ENCODE measurements around the gene OTUB1.
A peak's percentile ranks its signal among the peaks of the same experiment; 100 is the strongest.
"Not testable (repeated sequence)": the region's sequence is repeated elsewhere in the genome, so short reads cannot be mapped to it uniquely, and the experiment has no call there.

OTUB1 gene

GRCh38 chr11:63986156-63986931 lies at the start of gene OTUB1:
TSS of gene OTUB1 (plus strand) at chr11:63986438. CDS start at chr11:63986457, 19 bp downstream.
- peak; percentile 92 for DNase-seq

GRCh38 chr11:63937713-63938478 lies 48.3 kb upstream of the OTUB1 start:
- DNase-seq, result no peak

GRCh38 chr11:63938479-63939396 lies 47.5 kb upstream of the OTUB1 start, which contains the start of gene NAA40:
TSS of gene NAA40 (plus strand) at chr11:63939002. CDS start at chr11:63939097, 95 bp downstream.
- DNase-seq, result peak; percentile 94

- DNase-seq, result peak; percentile 22
Observed at GRCh38 chr11:63939397-63939891, 46.8 kb upstream of the OTUB1 start.

GRCh38 chr11:63940786-63941185 lies 45.5 kb upstream of the OTUB1 start:
- DNase-seq, result no peak

- no peak for DNase-seq
Observed at GRCh38 chr11:63941901-63942300, 44.3 kb upstream of the OTUB1 start.

- DNase-seq, result no peak
Observed at GRCh38 chr11:63942803-63943202, 43.4 kb upstream of the OTUB1 start.

GRCh38 chr11:63944987-63945386 lies 41.3 kb upstream of the OTUB1 start:
- no peak for DNase-seq

- DNase-seq, result peak; percentile 53
Observed at GRCh38 chr11:63945477-63946163, 40.6 kb upstream of the OTUB1 start.

- DNase-seq, result no peak
Observed at GRCh38 chr11:63951779-63952536, 34.3 kb upstream of the OTUB1 start.

- DNase-seq, result no peak
Observed at GRCh38 chr11:63952570-63952969, 33.7 kb upstream of the OTUB1 start.

GRCh38 chr11:63958008-63958407 lies 28.2 kb upstream of the OTUB1 start:
- DNase-seq, result no peak

- DNase-seq, result peak; percentile 90
Observed at GRCh38 chr11:63961608-63962412, 24.4 kb upstream of the OTUB1 start.

- not testable (repeated sequence) for DNase-seq
Observed at GRCh38 chr11:63963895-63964294, 22.3 kb upstream of the OTUB1 start.

GRCh38 chr11:63966444-63966843 lies 19.8 kb upstream of the OTUB1 start:
- DNase-seq, result no peak

- DNase-seq, result no peak
Observed at GRCh38 chr11:63969461-63969860, 16.8 kb upstream of the OTUB1 start.

- no peak for DNase-seq
Observed at GRCh38 chr11:63970902-63971301, 15.3 kb upstream of the OTUB1 start.

- not testable (repeated sequence) for DNase-seq
Observed at GRCh38 chr11:63973912-63974258, 12.4 kb upstream of the OTUB1 start.

GRCh38 chr11:63974259-63975143 lies 11.7 kb upstream of the OTUB1 start, which contains the start of gene COX8A:
TSS of gene COX8A (plus strand) at chr11:63974620. CDS start at chr11:63974681, 61 bp downstream.
- peak; percentile 99 for DNase-seq
